Activated T-helper 9 cell treated with anti-CD3 and anti-CD28 coated beads, Interleukin-2, amount 50 U/mL, for 16 hours (primary cell): ENCODE data around the gene WNT5A.
"Not testable (repeated sequence)": the region's sequence is repeated elsewhere in the genome, so short reads cannot be mapped to it uniquely, and the experiment has no call there.

Experiments
- DNase-seq: peaks from one replicate; pipeline ENCODE4 v3.0.0-alpha.2; 2020; ENCODE audit warnings: low read depth

Gene WNT5A

DNA sequence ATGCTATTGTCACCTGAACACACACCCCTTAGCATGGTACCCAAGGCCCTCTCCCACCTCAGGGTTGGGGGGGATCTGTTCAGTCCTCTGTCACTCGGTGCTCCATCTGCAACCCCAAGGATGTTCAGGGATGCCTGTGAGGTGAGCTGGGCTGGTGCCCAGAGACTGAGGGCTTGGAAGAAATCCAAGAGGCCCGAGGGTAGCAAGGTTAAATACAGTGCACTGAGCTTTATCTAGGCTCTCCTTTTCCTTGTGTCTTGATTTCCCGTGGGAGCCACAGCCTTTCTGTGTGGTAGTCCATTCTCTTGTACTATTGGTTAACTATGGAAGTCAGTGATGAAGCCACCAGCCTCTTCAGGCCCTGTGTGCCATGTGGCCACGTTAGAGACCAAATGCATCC lies 18.7 kb upstream of the WNT5A start:
- DNase-seq = no peak

DNA sequence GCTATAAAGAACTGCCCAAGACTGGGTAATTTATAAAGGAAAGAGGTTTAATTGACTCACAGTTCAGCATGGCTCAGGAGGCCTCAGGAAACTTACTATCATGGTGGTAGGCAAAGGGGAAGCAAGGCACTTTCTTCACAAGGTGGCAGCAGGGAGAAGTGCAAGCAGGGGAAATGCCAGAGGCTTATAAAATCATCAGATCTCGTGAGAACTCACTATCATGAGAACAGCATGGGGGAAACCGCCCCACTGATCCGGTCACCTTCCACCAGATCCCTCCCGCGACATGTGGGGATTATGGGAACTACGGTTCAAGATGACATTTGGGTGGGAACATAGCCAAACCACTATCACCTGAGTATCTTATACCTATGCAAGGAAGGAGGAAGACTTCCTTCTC lies 18.0 kb upstream of the WNT5A start:
- DNase-seq = not testable (repeated sequence)

DNA sequence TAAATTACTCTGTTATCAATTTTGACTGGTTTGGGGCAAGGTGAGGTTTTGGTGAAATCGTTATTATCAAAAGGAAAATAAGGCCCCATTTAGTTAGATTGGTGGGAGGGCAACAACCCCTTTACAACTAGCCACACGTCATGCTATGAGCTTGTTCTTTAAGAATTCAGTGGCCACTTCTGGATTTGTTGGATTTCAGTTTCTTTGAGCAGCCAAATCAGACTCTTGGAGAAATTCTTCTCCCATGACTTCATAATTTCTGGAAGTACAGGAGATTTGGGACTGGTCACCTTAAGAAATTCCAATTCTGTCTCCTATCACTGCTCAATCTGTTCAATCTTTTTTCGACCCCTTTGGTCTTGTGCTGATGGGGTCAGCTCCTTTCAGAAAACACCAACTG lies 14.8 kb upstream of the WNT5A start:
- no peak for DNase-seq

DNA sequence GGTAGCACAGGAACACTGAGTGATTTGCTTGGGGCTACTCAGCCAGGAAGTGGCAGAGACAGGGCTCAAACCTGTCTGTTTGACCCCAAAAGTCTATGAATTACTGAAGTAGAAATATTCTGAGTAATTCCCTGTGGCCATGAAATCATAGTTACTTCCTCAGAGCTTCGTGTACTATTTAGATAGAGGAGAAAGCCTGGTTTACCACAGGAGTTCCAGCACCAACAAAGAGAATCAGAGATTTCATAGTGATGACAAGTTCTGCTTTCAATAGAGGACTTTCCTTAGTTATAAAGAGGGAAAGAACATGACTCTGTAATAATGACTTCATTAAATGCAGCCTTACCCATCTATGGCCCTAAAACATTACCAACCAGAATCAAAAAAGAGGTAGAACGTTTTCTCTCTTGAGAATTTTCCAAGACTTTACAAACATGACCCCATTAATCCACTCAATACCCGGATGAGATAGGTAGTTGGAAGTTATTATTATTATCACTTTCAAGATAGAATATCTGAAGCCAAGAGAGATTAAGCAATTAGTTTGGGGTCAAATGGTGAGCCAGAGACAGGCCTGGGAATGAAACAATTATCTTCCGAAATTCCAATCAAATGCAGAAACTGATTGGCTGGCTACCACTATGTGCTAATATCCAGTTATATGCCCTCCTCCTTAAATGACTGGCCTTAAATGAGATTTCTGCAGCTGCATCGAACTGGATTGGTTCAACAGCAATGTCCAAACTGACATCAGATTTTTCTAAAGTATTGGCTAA lies 13.6 kb upstream of the WNT5A start:
- no peak for DNase-seq

DNA sequence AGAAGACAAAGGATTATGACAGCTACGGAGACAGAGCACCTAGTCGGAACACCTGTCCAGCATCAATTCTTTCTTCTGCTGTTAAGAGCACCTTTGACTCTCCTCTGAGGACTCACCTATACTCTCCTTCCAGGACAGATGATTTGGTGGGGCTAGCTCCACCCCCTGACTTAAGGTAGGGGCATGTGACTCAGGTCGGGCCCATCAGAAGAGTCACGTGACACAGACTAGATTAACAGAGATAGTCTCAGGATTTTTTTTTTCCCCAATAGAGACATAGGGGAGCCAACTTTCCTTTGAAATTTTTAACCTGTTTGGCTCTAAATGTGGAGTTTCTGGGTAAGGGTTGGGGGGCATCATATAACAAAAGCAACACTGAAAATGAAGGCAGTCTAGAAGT lies 11.4 kb upstream of the WNT5A start:
- DNase-seq = no peak

DNA sequence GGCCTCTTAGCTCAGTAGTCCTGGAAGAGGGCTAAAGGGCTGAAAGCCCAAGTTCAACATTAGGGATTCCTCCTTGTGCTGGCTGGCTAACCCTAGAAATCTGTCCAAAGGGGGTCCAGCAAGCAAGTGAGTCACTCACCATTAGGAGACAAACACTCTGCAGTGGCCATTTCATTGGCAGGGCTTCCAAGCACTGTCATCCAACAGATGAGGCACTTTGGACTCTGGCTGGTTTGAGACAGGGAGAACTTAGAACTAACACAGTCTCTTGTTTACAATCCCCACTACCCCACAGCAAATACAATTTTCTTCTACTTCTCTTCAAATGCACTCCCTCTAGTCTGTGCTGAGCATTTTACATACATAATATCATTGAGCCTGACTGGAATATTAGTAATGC lies 10.1 kb upstream of the WNT5A start:
- DNase-seq = no peak

DNA sequence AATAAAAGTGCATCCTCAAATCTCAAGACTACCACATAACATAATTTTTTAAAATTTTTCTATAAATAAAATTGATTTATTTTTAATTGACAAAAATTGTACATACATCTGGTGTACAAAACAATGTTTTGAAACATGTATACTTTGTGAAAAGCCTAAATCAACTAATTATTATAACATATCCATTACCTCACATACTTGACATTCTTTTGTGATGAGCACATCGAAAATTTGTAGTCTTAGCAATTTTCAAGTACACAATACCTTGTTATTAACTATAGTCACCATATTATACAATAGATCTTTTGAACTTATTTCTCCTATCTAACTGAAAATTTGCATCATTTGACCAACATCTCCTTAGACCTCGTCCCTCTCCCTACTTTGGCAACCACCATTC lies 7.9 kb upstream of the WNT5A start:
- no peak for DNase-seq

DNA sequence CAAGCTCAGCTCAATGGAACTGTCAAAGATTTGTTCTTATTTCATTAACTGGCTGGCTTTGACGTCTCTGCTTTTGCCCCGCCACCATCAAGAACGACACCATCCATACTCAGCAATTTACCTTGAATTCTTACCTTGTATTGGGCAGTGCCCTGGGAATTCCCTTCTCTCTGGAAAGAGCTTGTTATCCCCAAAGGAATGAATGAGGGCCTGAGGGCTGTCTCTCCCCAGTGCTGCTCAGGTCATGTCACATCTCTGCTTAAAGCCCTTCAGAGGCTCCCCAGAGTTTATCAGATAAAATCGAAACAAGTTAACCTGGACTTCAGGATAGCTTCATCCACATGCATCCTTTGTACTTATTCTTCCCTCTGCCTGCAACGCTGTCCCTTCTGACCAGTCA lies 5.9 kb upstream of the WNT5A start:
- no peak for DNase-seq

DNA sequence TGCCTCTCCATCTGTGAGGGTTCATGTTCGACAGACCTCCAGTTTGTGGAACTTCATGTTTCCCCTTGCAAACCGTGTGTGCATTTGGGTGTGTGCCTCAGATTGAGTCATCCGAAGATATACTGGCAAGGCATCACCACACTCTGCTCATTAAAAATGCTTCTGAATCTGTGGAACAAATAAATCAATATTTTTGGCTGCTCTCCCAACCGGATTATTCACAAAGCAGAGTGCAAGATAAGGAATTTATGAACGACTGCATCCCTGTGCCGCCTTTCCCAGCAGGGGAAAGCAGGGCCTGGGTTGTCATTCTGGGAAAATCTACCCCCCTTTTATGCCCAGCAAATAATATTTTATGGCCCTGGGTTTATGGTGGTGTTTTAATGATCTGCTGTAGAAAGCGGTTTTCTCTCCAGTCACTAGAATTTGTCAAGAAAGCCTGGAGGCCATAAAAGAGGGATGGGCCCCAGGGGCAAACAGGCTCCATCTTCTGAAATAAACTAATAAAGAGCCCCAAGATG lies 4.2 kb upstream of the WNT5A start:
- no peak for DNase-seq

DNA sequence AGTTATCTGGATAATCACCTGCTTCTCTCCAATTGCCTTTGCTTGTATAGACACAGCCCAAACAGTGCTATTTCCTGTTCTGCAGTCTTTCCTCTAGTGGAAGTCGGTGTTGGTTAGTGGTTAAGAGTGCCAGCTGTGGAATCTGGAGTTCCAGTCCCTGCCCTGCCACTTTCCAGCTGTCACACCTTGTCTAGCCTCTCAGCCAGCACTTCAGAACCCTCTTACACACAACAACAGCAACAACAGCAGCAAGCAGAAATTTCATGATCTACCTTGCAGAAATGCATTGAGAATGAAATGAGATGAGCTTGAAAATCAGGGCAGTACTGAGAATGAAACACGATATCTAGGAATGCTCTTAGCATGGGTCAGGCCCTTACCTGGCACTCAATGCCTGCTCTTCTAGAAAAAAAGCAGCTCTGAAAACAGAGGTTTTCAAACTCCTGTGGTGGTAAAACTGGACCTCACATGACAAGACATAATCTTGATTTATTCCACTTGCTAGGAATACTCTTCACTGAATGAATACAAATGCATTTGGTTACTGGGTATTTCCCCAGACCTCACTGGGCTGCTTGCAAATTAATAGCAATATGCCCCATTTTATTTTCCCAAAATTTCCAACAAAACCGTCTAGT lies 3.3 kb upstream of the WNT5A start:
- no peak for DNase-seq

DNA sequence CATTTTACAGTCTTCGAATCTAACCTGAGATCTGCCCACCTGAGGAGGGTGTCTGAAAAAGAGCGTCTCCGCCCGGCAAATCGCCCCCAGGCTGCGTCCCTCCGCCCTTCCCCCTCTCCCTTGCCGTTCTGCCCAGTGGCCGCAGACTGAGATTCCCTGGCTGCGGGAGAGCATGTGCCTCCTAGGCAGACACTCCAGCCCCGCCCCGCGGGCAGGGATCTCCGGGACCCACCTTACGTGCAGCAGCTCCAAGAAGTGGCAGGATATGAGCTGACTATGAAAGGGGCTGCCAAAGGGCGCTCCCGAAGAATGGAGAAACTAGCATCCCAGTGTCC lies 2.7 kb upstream of the WNT5A start:
- DNase-seq = no peak

DNA sequence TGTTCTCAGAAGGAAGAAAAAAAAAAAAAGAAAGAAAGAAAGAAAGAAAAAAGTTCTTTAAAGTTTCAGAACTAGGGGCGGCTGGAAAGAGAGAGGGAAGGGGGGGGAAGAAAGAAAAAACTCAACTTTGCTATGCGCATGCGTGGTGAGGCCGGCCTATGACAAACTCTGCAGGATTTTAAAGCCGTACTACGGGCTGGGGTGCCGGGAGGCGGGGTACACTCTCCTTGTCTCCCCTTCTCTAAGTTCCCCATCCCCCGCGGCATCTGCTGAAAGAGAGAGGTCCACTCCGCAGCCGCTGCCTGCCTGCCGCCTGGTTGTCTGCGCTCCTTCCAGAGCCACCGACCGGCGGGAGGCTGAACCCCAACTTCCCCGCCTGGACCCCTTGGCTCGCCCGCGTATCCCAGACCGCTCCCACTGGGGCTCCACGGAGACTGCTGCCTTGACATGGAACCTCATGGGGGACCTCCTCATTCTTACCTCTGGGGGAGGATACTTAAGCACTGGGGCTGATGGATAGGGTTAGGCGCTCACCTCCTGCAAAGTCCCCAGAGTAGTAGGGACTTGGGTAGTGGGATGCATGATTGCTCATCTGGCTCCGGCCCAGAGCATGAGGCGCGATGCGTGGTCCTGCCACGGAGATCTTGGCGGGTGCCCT lies 1.4 kb upstream of the WNT5A start:
- no peak for DNase-seq

DNA sequence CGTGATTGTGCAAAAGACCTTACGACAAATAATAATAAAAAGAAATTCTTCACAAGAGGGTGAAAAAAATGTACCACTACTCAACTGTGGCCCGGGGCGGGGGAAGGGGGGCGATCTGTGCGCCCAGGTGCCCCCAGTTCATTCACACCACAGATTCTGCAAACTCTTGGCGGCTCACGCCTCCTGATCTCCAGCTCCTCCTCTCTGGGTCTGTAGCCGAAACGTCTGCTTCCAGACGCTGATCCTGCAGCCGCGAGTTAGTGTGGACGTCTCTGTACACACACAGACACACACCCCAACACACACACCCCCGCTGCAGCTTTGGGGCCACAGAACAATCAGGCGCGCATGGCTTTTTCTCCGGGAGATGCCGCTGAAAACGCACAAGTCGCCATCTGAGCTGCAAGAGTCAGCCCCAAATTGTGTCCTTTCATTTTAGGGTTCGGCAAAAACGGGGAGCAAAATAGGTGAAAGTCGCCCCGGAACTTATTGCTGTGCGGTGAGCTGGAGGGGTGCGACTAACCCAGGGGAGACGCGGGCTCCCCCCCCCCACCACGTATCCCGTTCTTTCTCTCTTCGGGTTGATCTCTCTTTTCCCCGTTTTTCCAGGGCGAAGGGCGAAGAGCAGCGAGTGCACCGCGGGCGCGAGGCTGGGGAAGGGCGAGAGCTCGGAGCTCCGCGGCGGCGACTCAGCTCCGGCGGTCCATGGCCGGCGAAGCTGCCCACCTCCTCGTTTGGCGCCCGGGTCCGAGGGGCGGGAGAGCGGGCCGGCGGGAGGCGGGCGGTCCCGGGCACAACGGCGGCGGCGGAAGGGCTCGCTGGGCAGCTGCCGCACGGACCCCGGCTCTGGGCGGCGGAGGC lies 505 bp upstream of the WNT5A start:
- DNase-seq = no peak

DNA sequence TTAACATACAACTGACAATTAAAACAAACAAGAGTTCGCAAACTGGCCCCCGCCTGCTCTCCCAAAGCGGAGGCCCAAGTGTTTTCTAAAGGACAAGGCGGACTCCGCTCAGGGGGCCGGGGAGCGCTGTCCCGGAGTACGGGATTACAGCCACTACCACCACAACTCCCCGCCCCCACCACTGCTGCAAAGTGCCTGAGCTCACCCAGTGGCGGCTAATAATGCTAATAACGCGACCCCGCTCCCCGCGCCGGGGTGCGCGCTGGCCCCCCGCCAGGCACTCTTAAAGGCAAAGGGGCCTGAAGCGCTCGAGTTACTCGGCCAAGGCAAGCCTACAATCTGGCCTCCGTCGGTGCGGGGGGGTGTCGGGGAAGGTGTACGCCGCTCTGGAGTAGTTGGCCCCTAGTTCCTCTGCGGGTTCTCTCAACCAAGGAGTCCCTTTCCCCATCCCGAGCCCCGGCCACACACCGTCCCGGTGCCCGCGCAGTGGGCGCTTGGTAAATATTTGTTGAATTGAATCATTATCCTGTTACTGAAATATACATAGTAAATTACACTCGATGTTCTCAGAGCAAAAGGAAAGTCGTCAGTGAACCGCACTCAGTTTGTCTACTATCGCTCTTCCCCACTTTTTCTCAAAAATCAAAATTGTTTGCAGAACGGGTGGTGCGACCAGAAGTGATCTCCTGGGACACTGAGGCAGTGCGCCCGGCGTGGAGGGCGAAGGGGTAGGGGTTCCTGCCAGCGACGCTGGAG lies 827 bp downstream of the WNT5A start:
- no peak for DNase-seq

DNA sequence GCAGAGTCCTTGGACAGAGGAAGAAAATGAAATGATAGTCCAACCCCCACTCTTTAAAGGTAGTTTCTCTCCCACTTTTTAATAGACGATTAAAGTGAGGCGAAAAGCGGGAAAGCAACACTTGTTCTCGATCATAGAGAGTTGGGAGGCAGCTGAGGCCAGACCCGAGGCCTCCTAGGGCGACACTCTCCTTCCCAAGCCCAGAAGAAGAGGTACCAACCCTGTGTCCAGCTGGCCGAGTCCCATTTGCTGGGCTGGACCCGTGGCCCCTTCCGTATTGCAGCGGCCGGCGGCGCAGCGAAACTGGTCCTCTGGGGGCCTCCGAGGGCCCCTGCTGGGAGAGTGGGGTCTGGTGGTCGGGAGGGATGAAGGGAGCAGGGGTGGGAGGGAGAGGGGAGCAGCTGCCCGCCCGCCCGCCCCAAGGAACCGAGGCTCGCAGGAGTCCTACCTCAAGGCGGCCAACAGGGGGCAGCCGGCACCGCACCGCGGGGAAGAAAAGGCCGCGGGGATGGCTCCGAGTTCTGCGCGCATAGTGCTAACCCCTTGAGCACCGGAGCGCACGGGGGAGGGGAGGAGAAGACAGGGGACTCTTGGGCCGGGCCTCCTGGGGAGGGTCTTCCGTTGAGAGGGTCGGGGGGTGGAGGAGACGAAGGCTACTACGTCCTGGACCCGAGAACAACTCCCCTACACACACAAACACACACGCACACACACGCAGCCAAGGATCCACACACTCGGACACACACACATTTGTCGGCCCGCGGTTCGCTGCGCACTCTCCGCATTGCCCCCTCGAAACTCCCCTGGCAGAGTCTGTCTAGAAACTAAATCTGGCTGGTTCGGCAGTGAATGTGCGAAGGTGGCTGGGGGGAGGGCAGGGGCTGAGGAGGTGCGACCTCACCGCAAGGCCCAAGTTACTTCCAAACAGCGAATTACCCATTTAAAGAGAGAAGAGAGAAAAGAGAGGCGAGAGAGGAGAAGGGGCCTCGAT lies 2.0 kb downstream of the WNT5A start:
- no peak for DNase-seq

DNA sequence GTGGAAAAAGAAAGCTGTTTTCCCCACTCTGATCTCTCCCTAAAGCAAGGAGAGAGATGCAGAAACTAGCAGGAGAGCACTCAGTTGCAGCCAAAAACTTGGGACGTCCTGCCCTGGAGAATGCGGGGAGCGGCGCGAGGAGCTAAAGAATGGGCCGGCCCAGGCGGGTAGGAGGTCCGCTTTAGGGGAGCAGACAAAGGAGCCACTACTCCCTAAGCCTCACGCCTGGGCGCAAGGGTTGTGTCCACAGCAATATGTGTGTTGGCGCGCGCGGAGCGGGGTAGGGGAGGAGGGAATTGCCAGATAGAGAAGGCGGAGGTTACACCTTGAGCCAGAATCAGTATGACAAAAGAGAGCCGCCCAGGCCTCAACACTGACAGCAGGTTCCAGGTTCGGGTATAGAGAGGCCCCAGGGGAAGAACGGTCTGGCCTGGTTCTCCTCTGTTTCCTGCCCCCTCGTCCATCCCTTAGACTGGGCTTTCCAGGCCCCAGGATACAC lies 2.9 kb downstream of the WNT5A start:
- no peak for DNase-seq

DNA sequence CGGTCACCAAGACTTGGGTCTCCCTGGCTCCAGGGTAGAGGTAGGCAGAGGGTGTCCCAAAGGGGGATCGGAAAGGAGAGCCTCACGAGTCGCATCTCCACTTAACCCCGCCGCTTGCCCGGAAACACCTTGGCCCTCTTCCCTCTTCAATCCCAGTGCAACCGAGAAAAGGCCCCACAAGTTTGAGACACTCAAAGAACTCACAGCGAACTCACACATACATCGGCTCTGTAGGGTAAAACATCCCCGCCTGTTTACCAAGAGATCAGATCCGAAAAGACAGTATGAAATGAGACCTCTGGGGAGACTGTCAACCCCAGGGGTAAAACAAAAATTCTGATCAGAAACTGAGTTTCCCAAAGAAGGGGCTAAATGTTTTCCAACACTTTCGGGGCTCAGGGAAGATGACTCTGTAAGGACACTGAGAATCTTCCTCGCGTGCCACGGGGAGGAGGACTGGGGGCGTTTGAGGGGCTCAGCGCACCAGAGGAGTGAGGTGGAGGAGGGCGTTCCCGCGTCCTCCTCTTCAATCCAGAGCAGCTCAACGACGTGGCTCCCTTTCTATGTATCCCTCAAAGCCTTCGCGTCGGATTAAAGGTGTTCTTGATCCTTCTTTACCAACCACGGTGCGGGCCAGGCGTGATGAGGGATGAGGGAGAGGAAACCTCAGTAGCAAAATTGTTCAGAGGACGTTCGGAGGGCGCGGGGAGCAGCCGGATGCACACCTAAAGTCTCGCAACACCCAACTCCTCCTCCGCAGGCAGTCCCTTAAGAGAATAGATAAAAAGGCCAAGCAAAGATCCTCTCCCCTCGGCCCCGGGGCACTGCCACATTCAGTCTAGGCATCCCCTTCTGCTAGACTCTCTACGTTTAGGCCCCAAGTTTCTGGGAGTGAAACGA lies 3.7 kb downstream of the WNT5A start:
- DNase-seq = no peak

DNA sequence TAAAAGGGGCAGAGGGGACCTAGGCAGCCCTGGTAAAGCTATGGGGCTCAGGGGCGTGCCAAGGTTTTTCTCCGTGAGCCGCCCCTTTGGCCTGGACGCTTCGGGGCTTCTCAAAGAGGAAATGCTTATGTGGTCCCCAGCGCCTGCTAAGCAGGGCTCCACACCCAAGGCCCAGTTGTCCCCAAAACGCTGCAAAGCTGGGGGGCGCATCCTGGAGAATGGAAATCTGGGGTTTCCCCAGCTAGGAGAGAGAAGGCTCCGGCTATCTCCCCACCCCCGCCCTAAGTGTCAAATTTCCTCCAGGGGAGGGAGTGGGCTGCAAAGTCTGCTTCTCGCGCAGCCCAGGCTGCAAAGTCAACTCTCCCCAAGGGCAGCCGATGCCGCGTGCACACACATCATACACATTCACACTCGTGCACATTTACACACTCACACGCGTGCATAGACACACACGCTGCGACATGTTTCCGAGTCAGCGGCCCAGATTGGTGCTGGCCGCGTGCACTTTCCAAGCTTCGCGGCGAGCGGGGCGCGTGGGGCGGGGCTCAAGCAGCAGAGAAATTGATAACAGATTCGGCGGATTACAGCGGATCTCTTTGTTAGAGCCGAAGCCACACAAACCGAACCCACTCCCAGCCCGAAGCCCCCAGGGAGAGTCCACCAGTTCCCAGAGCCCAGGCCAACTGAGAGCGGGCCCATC lies 4.5 kb downstream of the WNT5A start:
- no peak for DNase-seq
